GM18498 (cell line): ENCODE measurements around the gene RGS2.

Experiments
- ATAC-seq: cut with Tn5 transposase; IDR thresholded peaks from one replicate; pipeline ENCODE4 v1.9.1; 2021; ENCODE audit warnings: mild to moderate bottlenecking, moderate library complexity; ENCODE audit not compliant: unreplicated experiment

The RGS2 gene

GRCh38 chr1:192794768-192795035 lies 14.1 kb upstream of the RGS2 start:
- ATAC-seq: no peak

GRCh38 chr1:192795916-192796618 lies 12.8 kb upstream of the RGS2 start:
- no peak for ATAC-seq

- no peak for ATAC-seq
Observed at GRCh38 chr1:192797143-192797542, 11.7 kb upstream of the RGS2 start.

GRCh38 chr1:192797891-192798290 lies 10.9 kb upstream of the RGS2 start:
- no peak for ATAC-seq

GRCh38 chr1:192801451-192801850 lies 7.4 kb upstream of the RGS2 start:
- no peak for ATAC-seq

- no peak for ATAC-seq
Observed at GRCh38 chr1:192802406-192802805, 6.4 kb upstream of the RGS2 start.

- no peak for ATAC-seq
Observed at GRCh38 chr1:192803501-192803900, 5.3 kb upstream of the RGS2 start.

GRCh38 chr1:192805832-192806323 lies 3.0 kb upstream of the RGS2 start:
- peak; percentile 19 for ATAC-seq

GRCh38 chr1:192807211-192808162 lies 1.4 kb upstream of the RGS2 start:
- peak; percentile 38 for ATAC-seq

GRCh38 chr1:192808163-192808517 lies 699 bp upstream of the RGS2 start:
- ATAC-seq: no peak

GRCh38 chr1:192809307-192810252 lies 741 bp downstream of the RGS2 start:
- ATAC-seq: no peak

- ATAC-seq: peak; percentile 14
Observed at GRCh38 chr1:192810253-192810880, 1.5 kb downstream of the RGS2 start.

- no peak for ATAC-seq
Observed at GRCh38 chr1:192811006-192811405, 2.2 kb downstream of the RGS2 start.

GRCh38 chr1:192811594-192812239 lies 2.9 kb downstream of the RGS2 start:
- no peak for ATAC-seq

GRCh38 chr1:192812420-192813209 lies 3.8 kb downstream of the RGS2 start:
- no peak for ATAC-seq

- no peak for ATAC-seq
Observed at GRCh38 chr1:192814805-192815204, 6.0 kb downstream of the RGS2 start.

- ATAC-seq: no peak
Observed at GRCh38 chr1:192817246-192817645, 8.4 kb downstream of the RGS2 start.

GRCh38 chr1:192821296-192821695 lies 12.5 kb downstream of the RGS2 start:
- ATAC-seq: no peak

- no peak for ATAC-seq
Observed at GRCh38 chr1:192824511-192824910, 15.7 kb downstream of the RGS2 start.
